22Rv1 (cell line): ENCODE results near the gene PPAT.

Experiments
- CTCF ChIP-seq: fragments of 450-650 bp; IDR thresholded peaks from 2 replicates; pipeline ENCODE4 v1.5.1; 2017; ENCODE audit warnings: mild to moderate bottlenecking
- ZFX ChIP-seq: fragments of 450-650 bp; IDR thresholded peaks from 2 replicates; pipeline ENCODE4 v1.6.1; 2017; ENCODE audit warnings: antibody characterized with exemption, borderline replicate concordance

DNA sequence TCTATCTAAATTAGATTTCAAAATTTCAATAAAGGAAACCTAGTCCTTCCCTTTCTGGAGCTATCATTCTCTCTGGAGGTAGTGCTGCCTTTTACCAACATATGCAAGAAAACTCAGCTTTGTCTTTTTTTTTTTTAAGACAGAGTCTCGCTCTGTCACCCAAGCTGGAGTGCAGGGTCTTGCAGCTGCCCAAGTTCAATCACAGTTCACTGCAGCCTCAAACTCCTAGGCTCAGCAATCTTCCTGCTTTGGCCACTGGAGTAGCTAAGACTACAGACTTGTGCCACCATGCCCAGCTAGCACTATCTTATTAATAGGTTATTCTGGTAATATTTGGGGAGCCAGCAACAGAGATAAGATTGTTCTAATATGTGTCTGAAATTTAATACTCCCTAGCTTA is 60.5 kb downstream of the PPAT start:
- TF ChIP-seq CTCF (no peak), ZFX (no peak)
